GM23338 (cell line): ENCODE measurements around the gene COX7A1. TPM values are rescaled to one million over a fixed set of nuclear protein-coding genes. Genes with fewer than 3 reads are reported as not detected.
A peak's percentile ranks its signal among the peaks of the same experiment; 100 is the strongest.

ENCODE experiments used
- ATAC-seq: fragments of 200-7000 bp; cut with Tn5 transposase; 3 replicates; pipeline ENCODE4 v1.9.1; 2020
- DNase-seq: peaks from one replicate; pipeline ENCODE4 v3.0.0-alpha.2; 2015; ENCODE audit warnings: low spot score
- H2AFZ ChIP-seq: fragments of 200-600 bp; sonication (generic); 2 replicates; pipeline ENCODE4 v1.8.0; 2016; ENCODE audit warnings: antibody characterized with exemption, mild to moderate bottlenecking, moderate library complexity
- H3F3A ChIP-seq: fragments of 200-600 bp; sonication (generic); replicated peaks from 2 replicates; pipeline ENCODE4 v1.8.0; 2017; ENCODE audit warnings: antibody characterized with exemption, mixed run types, low read depth
- H3K27ac ChIP-seq: fragments of 200-600 bp; sonication (generic); 2 replicates; pipeline ENCODE4 v1.6.1; 2016; ENCODE audit warnings: low read depth
- H3K27me3 ChIP-seq: fragments of 200-600 bp; sonication (generic); 2 replicates; pipeline ENCODE4 v1.8.0; 2016; ENCODE audit warnings: mild to moderate bottlenecking, mixed run types, moderate library complexity; ENCODE audit not compliant: insufficient read depth
- H3K36me3 ChIP-seq: fragments of 200-600 bp; sonication (generic); 2 replicates; pipeline ENCODE4 v1.8.0; 2016; ENCODE audit warnings: mild to moderate bottlenecking; ENCODE audit not compliant: insufficient read depth
- H3K4me1 ChIP-seq: fragments of 200-600 bp; sonication (generic); 2 replicates; pipeline ENCODE4 v1.8.0; 2016; ENCODE audit warnings: mild to moderate bottlenecking, moderate library complexity; ENCODE audit not compliant: insufficient read depth
- H3K4me2 ChIP-seq: fragments of 200-600 bp; sonication (generic); 2 replicates; pipeline ENCODE4 v1.7.1; 2017; ENCODE audit warnings: mixed run types
- H3K4me3 ChIP-seq: fragments of 200-600 bp; sonication (generic); 2 replicates; pipeline ENCODE4 v1.6.1; 2016; ENCODE audit warnings: mixed run types
- H3K79me2 ChIP-seq: fragments of 200-600 bp; sonication (generic); replicated peaks from 2 replicates; pipeline ENCODE4 v1.8.0; 2017; ENCODE audit warnings: mild to moderate bottlenecking; ENCODE audit not compliant: insufficient read depth
- H3K9me2 ChIP-seq: fragments of 200-600 bp; sonication (generic); 2 replicates; pipeline ENCODE4 v1.8.0; 2017; ENCODE audit not compliant: insufficient read depth
- H4K20me1 ChIP-seq: fragments of 200-600 bp; sonication (generic); replicated peaks from 2 replicates; pipeline ENCODE4 v1.8.0; 2017; ENCODE audit warnings: mild to moderate bottlenecking; ENCODE audit not compliant: insufficient read depth
- H3K27ac Mint-ChIP-seq: 2 replicates; pipeline ENCODE4 v1.8.0; 2020; ENCODE audit warnings: inconsistent platforms, mild to moderate bottlenecking, moderate library complexity, mixed read lengths
- H3K27me3 Mint-ChIP-seq: 3 replicates; pipeline ENCODE4 v1.8.0; 2022; ENCODE audit warnings: low read depth, mild to moderate bottlenecking, moderate library complexity, mixed read lengths, inconsistent platforms; ENCODE audit not compliant: insufficient read depth, poor library complexity
- H3K36me3 Mint-ChIP-seq: 3 replicates; pipeline ENCODE4 v1.8.0; 2021; ENCODE audit warnings: low read depth, mild to moderate bottlenecking, inconsistent platforms, moderate library complexity, mixed read lengths
- H3K4me1 Mint-ChIP-seq: 3 replicates; pipeline ENCODE4 v1.8.0; 2020; ENCODE audit warnings: mild to moderate bottlenecking, inconsistent platforms, mixed read lengths
- H3K4me3 Mint-ChIP-seq: 3 replicates; pipeline ENCODE4 v1.8.0; 2021; ENCODE audit warnings: moderate library complexity, mild to moderate bottlenecking, inconsistent platforms, mixed read lengths
- H3K9me3 Mint-ChIP-seq: 3 replicates; pipeline ENCODE4 v1.8.0; 2020; ENCODE audit warnings: moderate library complexity, mild to moderate bottlenecking, inconsistent platforms, mixed read lengths
- CTCF ChIP-seq, 2 experiments: fragments of 200-600 bp in 1 of 2; sonication (generic) in 1 of 2; conservative IDR thresholded peaks; 2 replicates each; pipeline versions ENCODE4 v1.5.1 to v1.6.1; 2016 to 2017; ENCODE audit warnings: antibody characterized with exemption in 2 of 2, low read depth in 2 of 2, mild to moderate bottlenecking in 2 of 2, moderate library complexity in 1 of 2
- NANOG ChIP-seq: IDR thresholded peaks from 2 replicates; pipeline ENCODE4 v1.6.1; 2016; ENCODE audit warnings: antibody characterized with exemption, borderline replicate concordance
- POLR2AphosphoS5 ChIP-seq: IDR thresholded peaks from 2 replicates; pipeline ENCODE4 v1.6.1; 2016; ENCODE audit warnings: antibody characterized with exemption, low read depth
- ZNF462 ChIP-seq: fragments of 250-450 bp; sonication (Bioruptor Pico); IDR thresholded peaks from 2 replicates; pipeline ENCODE4 v1.5.0; 2020; ENCODE audit warnings: mild to moderate bottlenecking, moderate library complexity
- long read RNA-seq: library from polyadenylated mRNA; unstranded; transcript quantifications from one replicate; pipeline ENCODE4 v2.0.0, GENCODE V29; 2020; ENCODE audit not compliant: unreplicated experiment
- polyA plus RNA-seq: library from polyadenylated mRNA; unstranded; fragments of >200 nt; fragmentation: Nextera tagmentation; extraction: Ambion mirVana; gene quantifications from 2 replicates; pipeline ENCODE4 v1.2.1, GENCODE V29; 2016
- total RNA-seq: library from RNA; depleted of rRNA; stranded (reverse); fragments of >200 nt; shearing (Covaris generic); gene quantifications from 2 replicates; pipeline ENCODE4 v1.2.3, GENCODE V29; 2014; rRNA removed
- TF ChIP-seq, protein P1 (sequence below): IDR thresholded peaks from 2 replicates; pipeline ENCODE4 v1.6.1; 2016; ENCODE audit warnings: antibody characterized with exemption

COX7A1 gene
- total RNA-seq (0.52 TPM in 1 of 2 replicates, not detected in the other), polyA plus RNA-seq (5.5 and 6.3 TPM in 2 replicates)
- long read RNA-seq, partial matches to known transcripts, result 0 of 2 reads
- long read RNA-seq, other reads (novel, unspliced or antisense), result 0 of 2 reads

DNA sequence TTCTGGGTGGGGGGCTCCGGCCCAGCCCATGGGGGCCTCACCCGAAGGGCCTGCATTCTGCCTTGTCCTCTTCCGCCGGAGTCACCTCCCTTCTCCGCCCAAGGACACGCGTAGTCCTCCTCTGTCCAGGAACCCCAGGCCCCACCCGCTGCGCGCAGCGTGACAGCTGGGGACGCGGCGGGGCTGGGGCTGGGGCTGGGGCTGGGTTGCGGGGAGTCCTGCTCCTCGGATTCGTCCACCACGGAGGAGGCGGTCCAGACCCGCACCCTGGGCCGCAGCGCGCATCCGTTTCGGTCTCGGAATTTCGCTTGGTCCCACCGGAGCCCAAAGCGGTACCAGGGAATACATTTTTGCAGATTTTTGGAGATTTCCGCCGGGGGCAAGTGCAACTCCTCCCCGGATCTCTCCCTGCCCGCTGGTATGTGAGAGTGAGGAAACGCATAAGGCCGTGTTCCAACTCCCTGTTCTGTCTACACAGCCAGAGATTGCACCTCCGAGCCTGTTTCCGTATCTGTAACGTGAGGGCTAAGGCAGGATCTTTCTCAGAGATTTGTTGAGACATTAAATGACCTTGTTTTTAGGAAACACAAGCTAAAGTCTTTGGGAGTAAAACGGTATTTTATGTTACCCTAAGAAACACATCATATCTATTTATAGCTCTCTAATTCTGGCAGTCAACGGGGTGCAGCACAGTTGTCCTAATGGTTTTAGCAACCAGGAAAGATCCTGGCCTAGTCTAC, at the start of gene COX7A1:
TSS of gene COX7A1 (minus strand) at position 96 of the 740 bp plus-strand sequence. CDS start at position 56, 40 bp downstream.
- peak within 1 kb of the TSS; percentile 77 for H3K4me3 ChIP-seq
- H3K27me3 ChIP-seq, result peaks cover 8% of the 10 kb centered on the region; the same call in 1 of the 2 replicates
- no peaks in the 10 kb centered on the region for H4K20me1 ChIP-seq
- H3F3A ChIP-seq, result peaks cover 9% of the 10 kb centered on the region; the same call in 1 of the 2 replicates
- H3K4me1 ChIP-seq, result peaks cover 25% of the 10 kb centered on the region
- H3K4me1 Mint-ChIP-seq, result peaks cover 21% of the 10 kb centered on the region
- H3K36me3 Mint-ChIP-seq, result peaks cover 32% of the 10 kb centered on the region
- peak within 1 kb of the TSS; percentile 64 for H3K4me3 Mint-ChIP-seq
- DNase-seq (peak; percentile 69), ATAC-seq (peak; percentile 67)
- H3K27ac Mint-ChIP-seq, result no peak within 1 kb of the TSS
- H3K27me3 Mint-ChIP-seq, result peaks cover 16% of the 10 kb centered on the region
- peak within 1 kb of the TSS; percentile 97 for H3K4me2 ChIP-seq
- peak within 1 kb of the TSS; percentile 80 for H2AFZ ChIP-seq
- no peaks in the 10 kb centered on the region for H3K9me3 Mint-ChIP-seq
- H3K9me2 ChIP-seq, result no peaks in the 10 kb centered on the region
- H3K36me3 ChIP-seq, result no peaks in the 10 kb centered on the region
- no peaks in the 10 kb centered on the region for H3K79me2 ChIP-seq
- TF ChIP-seq CTCF (conservative IDR thresholded peaks at IDR 0.05; ENCODE audit: low read depth in 2 of 2), result no peak
- no peak within 1 kb of the TSS for H3K27ac ChIP-seq

GRCh38 chr19:36201684-36202083, 49.4 kb upstream of the COX7A1 start:
- H3K36me3 ChIP-seq, result no peaks in the 10 kb centered on the region
- ATAC-seq (no peak), DNase-seq (no peak)
- H3K9me3 Mint-ChIP-seq, result no peaks in the 10 kb centered on the region
- no peak overlapping the region for H2AFZ ChIP-seq
- no peaks in the 10 kb centered on the region for H3K27me3 ChIP-seq
- H3K4me1 Mint-ChIP-seq, result no peaks in the 10 kb centered on the region; the same call in 2 of the 3 replicates
- H3K27me3 Mint-ChIP-seq, result no peaks in the 10 kb centered on the region
- H3K4me1 ChIP-seq, result no peaks in the 10 kb centered on the region
- no peaks in the 10 kb centered on the region for H3K9me2 ChIP-seq
- no peaks in the 10 kb centered on the region for H3K36me3 Mint-ChIP-seq
- TF ChIP-seq, protein P1, sequence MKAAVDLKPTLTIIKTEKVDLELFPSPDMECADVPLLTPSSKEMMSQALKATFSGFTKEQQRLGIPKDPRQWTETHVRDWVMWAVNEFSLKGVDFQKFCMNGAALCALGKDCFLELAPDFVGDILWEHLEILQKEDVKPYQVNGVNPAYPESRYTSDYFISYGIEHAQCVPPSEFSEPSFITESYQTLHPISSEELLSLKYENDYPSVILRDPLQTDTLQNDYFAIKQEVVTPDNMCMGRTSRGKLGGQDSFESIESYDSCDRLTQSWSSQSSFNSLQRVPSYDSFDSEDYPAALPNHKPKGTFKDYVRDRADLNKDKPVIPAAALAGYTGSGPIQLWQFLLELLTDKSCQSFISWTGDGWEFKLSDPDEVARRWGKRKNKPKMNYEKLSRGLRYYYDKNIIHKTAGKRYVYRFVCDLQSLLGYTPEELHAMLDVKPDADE, result no peak
- TF ChIP-seq NANOG (no peak), ZNF462 (no peak), POLR2AphosphoS5 (no peak)
- H3K27ac ChIP-seq, result no peak overlapping the region
- H3F3A ChIP-seq, result peaks cover 5% of the 10 kb centered on the region; the same call in 1 of the 2 replicates
- H3K4me3 Mint-ChIP-seq, result no peak overlapping the region
- no peak overlapping the region for H3K4me3 ChIP-seq
- no peaks in the 10 kb centered on the region for H4K20me1 ChIP-seq
- no peaks in the 10 kb centered on the region for H3K79me2 ChIP-seq
- no peak overlapping the region for H3K27ac Mint-ChIP-seq
- no peak overlapping the region for H3K4me2 ChIP-seq
